H1 (cell line): ENCODE data around the gene COL4A2. TPM values are rescaled to one million over a fixed set of nuclear protein-coding genes. Genes with fewer than 3 reads are reported as not detected.

ENCODE experiments used
- CTCF ChIA-PET: fragments of 300-600 bp; sonication (Branson Sonifier 250); formaldehyde crosslinking; loops from one replicate; lab custom pipeline; 2021; ENCODE audit not compliant: partially characterized antibody; lab: Charles Lee
- POLR2A ChIA-PET: fragments of 300-600 bp; sonication (Branson Sonifier 250); formaldehyde crosslinking; loops from one replicate; lab custom pipeline; 2021; ENCODE audit warnings: inconsistent platforms; ENCODE audit not compliant: partially characterized antibody; lab: Charles Lee
- DNase-seq, 2 experiments: peaks; one replicate each; pipeline versions ENCODE4 v3.0.0 to v3.0.0-alpha.2; 2010 to 2022; ENCODE audit warnings: low spot score in 2 of 2, low read depth in 1 of 2, mixed read lengths in 1 of 2
- FAIRE-seq: peaks from 2 replicates; lab custom pipeline; 2011; peaks lifted over from hg19 to GRCh38; lab: Jason Lieb, UNC
- H2AFZ ChIP-seq: 2 replicates; pipeline ENCODE4 v1.8.1; 2012; ENCODE audit warnings: low read length, inconsistent platforms
- H2AK5ac ChIP-seq: 2 replicates; pipeline ENCODE4 v1.6.1; 2013; ENCODE audit warnings: low read depth, low read length
- H2BK120ac ChIP-seq: replicated peaks from 2 replicates; pipeline ENCODE3; 2013; ENCODE audit warnings: low read depth, low read length, inconsistent platforms
- H2BK12ac ChIP-seq: 2 replicates; pipeline ENCODE4 v1.6.1; 2013; ENCODE audit warnings: low read depth, low read length
- H2BK15ac ChIP-seq: 2 replicates; pipeline ENCODE4 v1.6.1; 2013; ENCODE audit warnings: low read length
- H2BK20ac ChIP-seq: 2 replicates; pipeline ENCODE4 v1.6.1; 2013; ENCODE audit warnings: low read length
- H2BK5ac ChIP-seq: 2 replicates; pipeline ENCODE4 v1.6.1; 2013; ENCODE audit warnings: low read depth, low read length
- H3K14ac ChIP-seq: 2 replicates; pipeline ENCODE4 v1.6.1; 2013; ENCODE audit warnings: inconsistent platforms; ENCODE audit not compliant: insufficient read length
- H3K18ac ChIP-seq: 2 replicates; pipeline ENCODE4 v1.6.1; 2013; ENCODE audit warnings: low read length; ENCODE audit errors: extremely low read depth
- H3K23ac ChIP-seq: 2 replicates; pipeline ENCODE4 v1.6.1; 2013; ENCODE audit warnings: inconsistent platforms; ENCODE audit not compliant: insufficient read length
- H3K23me2 ChIP-seq: 2 replicates; pipeline ENCODE4 v1.6.1; 2013; ENCODE audit warnings: low read depth, low read length
- H3K27ac ChIP-seq: 2 replicates; pipeline ENCODE4 v1.6.1; 2011; ENCODE audit warnings: low read depth, low read length, inconsistent platforms
- H3K27me3 ChIP-seq, 4 experiments: replicated peaks in 1 of 4; 1 replicate in 1 of 4; 2 replicates in 3 of 4; pipeline versions ENCODE4 v1.6.1 to v1.8.1; 2011 to 2013; ENCODE audit warnings: low read length in 3 of 4, mild to moderate bottlenecking in 3 of 4, inconsistent platforms in 2 of 4, mixed read lengths in 2 of 4, moderate library complexity in 1 of 4; ENCODE audit not compliant: control insufficient read depth in 3 of 4, insufficient read depth in 3 of 4; ENCODE audit errors: extremely low read depth in 1 of 4
- H3K36me3 ChIP-seq, 4 experiments: 2 replicates each; pipeline versions ENCODE4 v1.6.1 to v1.8.1; 2011 to 2013; ENCODE audit warnings: mild to moderate bottlenecking in 4 of 4, low read length in 3 of 4, moderate library complexity in 2 of 4, control low read depth in 1 of 4, inconsistent platforms in 1 of 4; ENCODE audit not compliant: insufficient read depth in 4 of 4, control insufficient read depth in 2 of 4
- H3K4ac ChIP-seq: replicated peaks from 2 replicates; pipeline ENCODE3; 2013; ENCODE audit warnings: low read length, low read depth, mixed read lengths, inconsistent platforms; ENCODE audit not compliant: insufficient read length
- H3K4me1 ChIP-seq, 4 experiments: replicated peaks in 1 of 4; 1 replicate in 1 of 4; 2 replicates in 3 of 4; pipeline versions ENCODE4 v1.6.1 to v1.8.1; 2011 to 2013; ENCODE audit warnings: low read length in 3 of 4, inconsistent platforms in 2 of 4, mixed read lengths in 1 of 4; ENCODE audit not compliant: insufficient read depth in 4 of 4, control insufficient read depth in 3 of 4
- H3K4me2 ChIP-seq, 2 experiments: 2 replicates each; pipeline versions ENCODE4 v1.6.1 to v1.8.1; 2011 to 2013; ENCODE audit warnings: low read depth in 2 of 2, low read length in 2 of 2, control low read depth in 1 of 2, inconsistent platforms in 1 of 2, mild to moderate bottlenecking in 1 of 2; ENCODE audit not compliant: insufficient read depth in 1 of 2
- H3K4me3 ChIP-seq, 4 experiments: fragments of 200-600, 300-600 bp in 1 of 4; sonication (generic), shearing (Covaris generic), sonication (Bioruptor Twin) in 1 of 4; 2 replicates each; pipeline versions ENCODE4 v1.5.1 to v1.8.1; 2011 to 2016; ENCODE audit warnings: low read length in 4 of 4, low read depth in 3 of 4, control low read depth in 2 of 4, inconsistent platforms in 2 of 4, mild to moderate bottlenecking in 2 of 4, mixed read lengths in 1 of 4, moderate library complexity in 1 of 4; ENCODE audit not compliant: insufficient read depth in 2 of 4; ENCODE audit errors: extremely low read depth in 1 of 4
- H3K56ac ChIP-seq: replicated peaks from 2 replicates; pipeline ENCODE3; 2013; ENCODE audit warnings: low read depth, mild to moderate bottlenecking, mixed read lengths, low read length, inconsistent platforms; ENCODE audit not compliant: insufficient read length
- H3K79me1 ChIP-seq: 2 replicates; pipeline ENCODE4 v1.6.1; 2013; ENCODE audit warnings: low read depth, low read length, control low read depth
- H3K79me2 ChIP-seq, 2 experiments: 2 replicates each; pipeline versions ENCODE4 v1.6.1 to v1.8.1; 2012 to 2013; ENCODE audit warnings: low read length in 2 of 2, mild to moderate bottlenecking in 2 of 2, inconsistent platforms in 1 of 2; ENCODE audit not compliant: insufficient read depth in 2 of 2, control insufficient read depth in 1 of 2
- H3K9ac ChIP-seq, 4 experiments: replicated peaks in 1 of 4; 1 replicate in 1 of 4; 2 replicates in 3 of 4; pipeline versions ENCODE4 v1.6.1 to v1.8.1; 2011 to 2013; ENCODE audit warnings: low read depth in 3 of 4, low read length in 3 of 4, control low read depth in 2 of 4, mild to moderate bottlenecking in 2 of 4, moderate library complexity in 2 of 4, inconsistent platforms in 1 of 4; ENCODE audit errors: extremely low read depth in 1 of 4
- H3K9me3 ChIP-seq, 2 experiments: 2 replicates each; pipeline versions ENCODE4 v1.6.1 to v1.8.1; 2012 to 2013; ENCODE audit warnings: mild to moderate bottlenecking in 2 of 2, moderate library complexity in 2 of 2, control low read depth in 1 of 2, inconsistent platforms in 1 of 2, low read depth in 1 of 2, low read length in 1 of 2, mixed read lengths in 1 of 2; ENCODE audit not compliant: insufficient read depth in 2 of 2
- H4K20me1 ChIP-seq, 2 experiments: replicated peaks in 1 of 2; 2 replicates each; pipeline versions ENCODE3 to v1.8.1; 2011 to 2013; ENCODE audit warnings: inconsistent platforms in 2 of 2, low read length in 2 of 2, mild to moderate bottlenecking in 1 of 2; ENCODE audit not compliant: insufficient read depth in 2 of 2, control insufficient read depth in 1 of 2
- H4K5ac ChIP-seq: 2 replicates; pipeline ENCODE4 v1.6.1; 2013; ENCODE audit warnings: low read length, low read depth, mixed read lengths, inconsistent platforms; ENCODE audit not compliant: insufficient read length
- H4K8ac ChIP-seq: 2 replicates; pipeline ENCODE4 v1.8.0; 2013; ENCODE audit warnings: mild to moderate bottlenecking, moderate library complexity, low read length, inconsistent platforms; ENCODE audit not compliant: insufficient read depth; ENCODE audit errors: extremely low read depth
- H4K91ac ChIP-seq: replicated peaks from 2 replicates; pipeline ENCODE3; 2013; ENCODE audit warnings: low read length, mixed read lengths, inconsistent platforms; ENCODE audit not compliant: insufficient read length
- CTBP2 ChIP-seq: IDR thresholded peaks from 2 replicates; pipeline ENCODE4 v1.7.0; 2011; ENCODE audit warnings: borderline replicate concordance, mild to moderate bottlenecking, moderate library complexity, mixed read lengths, low read length; ENCODE audit not compliant: insufficient read depth, insufficient read length
- EP300 ChIP-seq, 2 experiments: IDR thresholded peaks; 1 replicate in 1 of 2; 2 replicates in 1 of 2; pipeline ENCODE4 v1.6.1; 2011 to 2012; ENCODE audit warnings: low read depth in 2 of 2, low read length in 2 of 2, mild to moderate bottlenecking in 2 of 2, borderline replicate concordance in 1 of 2, inconsistent platforms in 1 of 2, moderate library complexity in 1 of 2
- HDAC2 ChIP-seq, 2 experiments: fragments of 300-600 bp in 1 of 2; sonication (generic) in 1 of 2; IDR thresholded peaks; 2 replicates each; pipeline ENCODE4 v1.6.1; 2011 to 2012; ENCODE audit warnings: low read depth in 2 of 2, low read length in 2 of 2, mild to moderate bottlenecking in 2 of 2, moderate library complexity in 2 of 2, borderline replicate concordance in 1 of 2, inconsistent platforms in 1 of 2
- HDAC6 ChIP-seq: IDR thresholded peaks from one replicate; pipeline ENCODE4 v1.7.1; 2012; ENCODE audit warnings: low read depth, mild to moderate bottlenecking, inconsistent platforms, low read length, moderate library complexity
- KDM4A ChIP-seq: IDR thresholded peaks from one replicate; pipeline ENCODE4 v1.7.1; 2012; ENCODE audit warnings: low read depth, mild to moderate bottlenecking, moderate library complexity, low read length, inconsistent platforms; ENCODE audit not compliant: severe bottlenecking
- MAX ChIP-seq: IDR thresholded peaks from 2 replicates; pipeline ENCODE4 v1.6.1; 2012; ENCODE audit warnings: inconsistent platforms
- POLR2AphosphoS5 ChIP-seq: IDR thresholded peaks from 2 replicates; pipeline ENCODE4 v1.6.1; 2011; ENCODE audit warnings: low read depth, low read length
- POU5F1 ChIP-seq: IDR thresholded peaks from 2 replicates; pipeline ENCODE4 v1.6.1; 2011; ENCODE audit warnings: low read depth, mild to moderate bottlenecking, low read length, moderate library complexity
- RBBP5 ChIP-seq: IDR thresholded peaks from 2 replicates; pipeline ENCODE4 v1.7.1; 2012; ENCODE audit warnings: low read depth, mild to moderate bottlenecking, inconsistent platforms, low read length, moderate library complexity, borderline replicate concordance
- SIN3A ChIP-seq, 2 experiments: IDR thresholded peaks in 1 of 2; conservative IDR thresholded peaks in 1 of 2; 2 replicates each; pipeline ENCODE4 v1.6.1; 2011 to 2012; ENCODE audit warnings: low read length in 2 of 2, improper control_type of control experiment in 1 of 2, low read depth in 1 of 2, mild to moderate bottlenecking in 1 of 2
- TAF7 ChIP-seq: optimal IDR thresholded peaks from 2 replicates; pipeline ENCODE3; 2011; ENCODE audit warnings: low read depth, mild to moderate bottlenecking, inconsistent platforms, low read length, moderate library complexity, borderline replicate concordance
- TEAD4 ChIP-seq: IDR thresholded peaks from 2 replicates; pipeline ENCODE4 v1.6.1; 2012; ENCODE audit warnings: low read depth, low read length, inconsistent platforms, mixed read lengths
- WGBS, 2 experiments: shearing (Covaris generic) in 1 of 2; methylation state at CpG; one replicate each; pipeline versions ENCODE4 v1.1.6 to v1.1.7; 2013 to 2015; ENCODE audit warnings: low lambda C conversion rate in 2 of 2, mixed read lengths in 2 of 2, inconsistent platforms in 1 of 2, low coverage in 1 of 2, missing lambda C conversion rate in 1 of 2; ENCODE audit not compliant: insufficient replicate concordance in 2 of 2, insufficient coverage in 1 of 2, insufficient read length in 1 of 2; ENCODE audit errors: extremely low coverage in 1 of 2, missing lambda C conversion rate in 1 of 2; 5-methylcytosine and 5-hydroxymethylcytosine counted together
- polyA plus RNA-seq, 7 experiments: library from polyadenylated mRNA; depleted of rRNA in 3 of 7; stranded (reverse) in 5 of 7; unstranded in 2 of 7; fragments of >200 nt in 5 of 7; fragments of 200-250 nt in 2 of 7; gene quantifications; 1 replicate in 5 of 7; 2 replicates in 1 of 7; 4 replicates in 1 of 7; pipeline versions ENCODE4 v1.2.1 to v1.2.3, GENCODE V29; 2011 to 2013; ENCODE audit warnings: missing spikeins in 2 of 7, mixed read lengths in 2 of 7
- total RNA-seq: library from RNA; stranded (reverse); fragmentation: NEBNext Ultra II Directional; extraction: Animal tissue kit (Norgen Biotek cat#: 25700); gene quantifications from 2 replicates; pipeline ENCODE4 v1.2.1, GENCODE V29; 2021

The COL4A2 gene
- total and polyA plus RNA-seq, 2 of the 8 experiments (the other 6 are each of a cell fraction or from before 2014, with no cell fraction given) = 80.4 to 87.3 TPM

- ChIA-PET CTCF (interaction anchor here (0.6 to 1.3 kb wide), 5 partner anchors 9 to 84 kb away, joined by 3 to 4 read pairs (median 3); no protein-coding TSS in a partner anchor), POLR2A (interaction anchor here (1.0 kb wide), 1 partner anchor 32 kb away, joined by 3 read pairs; no protein-coding TSS in a partner anchor)
- Histone ChIP-seq H2BK15ac (no peak overlapping the region), H3K4me1 (peaks cover 0 to 3% (median 2%) of the 10 kb centered on the region in 4 experiments; a peak in 1 of 7 replicates), H2BK12ac (no peak overlapping the region), H3K23me2 (no peaks in the 10 kb centered on the region), H2AFZ (no peak overlapping the region), H4K91ac (no peak overlapping the region), H3K9me3 (no peaks in the 10 kb centered on the region), H2AK5ac (no peak overlapping the region), H4K5ac (no peak overlapping the region), H3K4ac (no peak overlapping the region), H3K14ac (no peak overlapping the region), H2BK20ac (no peak overlapping the region), H3K9ac (no peak overlapping the region), H3K79me2 (peaks cover 0 to 3% of the 10 kb centered on the region in 2 experiments; a peak in 2 of 4 replicates), H3K79me1 (peaks cover under 1% of the 10 kb centered on the region), H3K27me3 (no peaks in the 10 kb centered on the region), H3K4me2 (no peak overlapping the region), H3K18ac (no peak overlapping the region), H2BK5ac (no peak overlapping the region), H3K23ac (no peak overlapping the region), H3K36me3 (no peaks in the 10 kb centered on the region; a peak in 2 of 8 replicates), H2BK120ac (no peak overlapping the region), H3K27ac (no peak overlapping the region), H4K8ac (no peak overlapping the region), H3K4me3 (no peak overlapping the region), H4K20me1 (peaks cover 1 to 7% of the 10 kb centered on the region in 2 experiments), H3K56ac (no peak overlapping the region)
- FAIRE-seq (no peak), DNase-seq (no peak)
- WGBS, 2 experiments = 97% methylated on average over 4 of the region's 4 CpGs; no CpG with 5 or more reads in 1 of the 2 experiments
- no peak for TF ChIP-seq TEAD4
- TF ChIP-seq HDAC2 (IDR thresholded peaks at IDR 0.05; ENCODE audit: borderline replicate concordance in 1 of 2, low read depth in 2 of 2, low read length in 2 of 2) = no peak
- no peak for TF ChIP-seq KDM4A
- TF ChIP-seq POLR2AphosphoS5 = no peak
- no peak for TF ChIP-seq HDAC6
- no peak for TF ChIP-seq EP300 (IDR thresholded peaks at IDR 0.05; ENCODE audit: borderline replicate concordance in 1 of 2, low read depth in 2 of 2, low read length in 2 of 2)
- TF ChIP-seq MAX = no peak
- no peak for TF ChIP-seq CTBP2
- TF ChIP-seq POU5F1 = no peak
- TF ChIP-seq RBBP5 = no peak
- no peak for TF ChIP-seq SIN3A (conservative IDR thresholded peaks at IDR 0.05 in 1 of 2, IDR thresholded peaks at IDR 0.05 in 1 of 2; ENCODE audit: low read depth in 1 of 2, low read length in 2 of 2)
- TF ChIP-seq TAF7 = no peak
These were observed 27.4 kb upstream of the COL4A2 start for GRCh38 chr13:110279684-110280083.
